GM18951 (cell line): ENCODE measurements around the gene KRTAP10-8.
"Not testable (repeated sequence)": the region's sequence is repeated elsewhere in the genome, so short reads cannot be mapped to it uniquely, and the experiment has no call there.

ENCODE experiments used
- POLR2A ChIP-seq: IDR thresholded peaks from 4 replicates; pipeline ENCODE4 v1.6.1; 2011; ENCODE audit warnings: mild to moderate bottlenecking; ENCODE audit not compliant: insufficient read length, insufficient read depth; ENCODE audit errors: extremely low read depth
- in situ Hi-C: fragments of 300-500 bp; cut with MboI; formaldehyde crosslinking; loops from one replicate; pipeline ENCODE4 v1.12.0; 2022; ENCODE audit warnings: low sequenced_read_pairs, mixed read lengths, inconsistent platforms; ENCODE audit not compliant: unreplicated experiment

KRTAP10-8 gene

GRCh38 chr21:44574457-44575306 is 37.2 kb upstream of the KRTAP10-8 start:
- in situ Hi-C loops, result no loop called here
- no peak for TF ChIP-seq POLR2A

- in situ Hi-C loops, result no loop called here
- TF ChIP-seq POLR2A, result no peak
Observed at GRCh38 chr21:44575307-44576024, 36.4 kb upstream of the KRTAP10-8 start.

- in situ Hi-C loops, result no loop called here
- TF ChIP-seq POLR2A, result no peak
Observed at GRCh38 chr21:44576025-44576420, 35.9 kb upstream of the KRTAP10-8 start.

GRCh38 chr21:44578371-44579055 is 33.4 kb upstream of the KRTAP10-8 start:
- in situ Hi-C loops, result no loop called here
- no peak for TF ChIP-seq POLR2A

GRCh38 chr21:44579056-44579832 is 32.6 kb upstream of the KRTAP10-8 start:
- TF ChIP-seq POLR2A, result no peak
- in situ Hi-C loops, result no loop called here

GRCh38 chr21:44579833-44580144 is 32.1 kb upstream of the KRTAP10-8 start:
- in situ Hi-C loops, result no loop called here
- TF ChIP-seq POLR2A, result no peak

- in situ Hi-C loops, result not testable (repeated sequence)
Observed at GRCh38 chr21:44580231-44580821, 31.6 kb upstream of the KRTAP10-8 start, which contains the start of gene KRTAP10-5. TSS of gene KRTAP10-5 (minus strand) at chr21:44580604. CDS start at chr21:44580578, 26 bp downstream.

GRCh38 chr21:44581158-44581557 is 30.7 kb upstream of the KRTAP10-8 start:
- no peak for TF ChIP-seq POLR2A
- in situ Hi-C loops, result no loop called here

GRCh38 chr21:44582055-44582454 is 29.8 kb upstream of the KRTAP10-8 start:
- in situ Hi-C loops, result no loop called here
- TF ChIP-seq POLR2A, result no peak

- TF ChIP-seq POLR2A, result no peak
- in situ Hi-C loops, result no loop called here
Observed at GRCh38 chr21:44583089-44583799, 28.6 kb upstream of the KRTAP10-8 start.

- no peak for TF ChIP-seq POLR2A
- in situ Hi-C loops, result no loop called here
Observed at GRCh38 chr21:44583800-44584147, 28.1 kb upstream of the KRTAP10-8 start.

- no peak for TF ChIP-seq POLR2A
- in situ Hi-C loops, result no loop called here
Observed at GRCh38 chr21:44585892-44586291, 26.0 kb upstream of the KRTAP10-8 start.
